Measurements from ENCODE around the gene SNX11. TPM values are rescaled to one million over a fixed set of nuclear protein-coding genes. Genes with fewer than 3 reads are reported as not detected.

Gene SNX11
- total and polyA plus RNA-seq, 2 of the 8 experiments (the other 6 are each of a cell fraction or from before 2014, with no cell fraction given) = 21.1 to 21.4 TPM

DNA sequence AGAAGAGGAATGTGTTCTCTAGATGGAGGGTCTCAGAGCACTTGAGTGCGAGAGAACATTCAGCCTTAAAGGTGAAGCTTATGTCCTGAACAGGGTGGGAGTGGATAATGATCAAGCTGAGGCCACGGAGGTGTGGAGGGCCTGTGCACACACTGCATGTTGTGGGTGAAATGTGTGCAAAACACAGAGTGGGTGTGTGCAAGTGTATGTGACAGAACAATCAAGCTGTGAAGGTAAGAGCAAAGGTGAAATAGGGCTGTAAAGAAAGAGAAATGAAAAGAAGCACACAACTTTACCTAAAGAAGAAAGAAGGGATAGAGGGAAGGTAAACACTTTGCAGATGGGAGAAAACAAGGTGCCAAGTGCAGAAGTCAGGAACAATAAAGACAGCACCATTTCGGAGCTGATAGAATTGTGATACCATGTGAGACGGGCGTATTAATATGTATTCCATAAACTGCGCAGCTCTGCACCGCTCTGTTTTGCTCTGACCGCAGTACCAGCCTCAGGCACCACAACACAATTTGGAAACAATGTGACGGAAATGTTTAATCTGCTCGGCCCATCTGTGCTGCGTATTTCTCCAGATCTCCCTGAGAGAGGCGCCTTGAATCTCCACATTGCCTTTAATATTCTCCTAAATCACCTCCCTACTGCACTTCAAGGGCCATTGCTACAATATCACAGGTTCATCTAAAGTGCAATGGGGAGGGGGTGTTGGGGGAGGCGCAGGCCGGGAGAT, 40.6 kb downstream of the SNX11 start (continued):
- TF ChIP-seq CHD2 (IDR thresholded peaks at IDR 0.05; ENCODE audit: low read length) (no peak), KDM5A (IDR thresholded peaks at IDR 0.05; ENCODE audit: low read length) (no peak), HDAC6 (IDR thresholded peaks at IDR 0.05; ENCODE audit: low read depth, low read length) (no peak), ASH2L (IDR thresholded peaks at IDR 0.05; ENCODE audit: low read length) (no peak), BCL11A (IDR thresholded peaks at IDR 0.05; ENCODE audit: low read depth in 2 of 2, low read length in 2 of 2) (no peak), CBX8 (IDR thresholded peaks at IDR 0.05; ENCODE audit: borderline replicate concordance, low read depth, low read length) (no peak), KDM1A (IDR thresholded peaks at IDR 0.05; ENCODE audit: borderline replicate concordance, low read length) (no peak), TEAD4 (IDR thresholded peaks at IDR 0.05; ENCODE audit: low read depth, low read length) (no peak), SUZ12 (IDR thresholded peaks at IDR 0.05; ENCODE audit: low read length) (no peak), SP1 (IDR thresholded peaks at IDR 0.05; ENCODE audit: low read depth, low read length) (no peak), PHF8 (conservative IDR thresholded peaks at IDR 0.05; ENCODE audit: low read depth, low read length) (no peak)
